GM19395 (cell line): ENCODE results near the gene GSG1.
"Not testable (repeated sequence)": the region's sequence is repeated elsewhere in the genome, so short reads cannot be mapped to it uniquely, and the experiment has no call there.

Experiments
- ATAC-seq: cut with Tn5 transposase; IDR thresholded peaks from one replicate; pipeline ENCODE4 v1.9.1; 2021; ENCODE audit warnings: mild to moderate bottlenecking, moderate library complexity; ENCODE audit not compliant: unreplicated experiment

Gene GSG1

DNA sequence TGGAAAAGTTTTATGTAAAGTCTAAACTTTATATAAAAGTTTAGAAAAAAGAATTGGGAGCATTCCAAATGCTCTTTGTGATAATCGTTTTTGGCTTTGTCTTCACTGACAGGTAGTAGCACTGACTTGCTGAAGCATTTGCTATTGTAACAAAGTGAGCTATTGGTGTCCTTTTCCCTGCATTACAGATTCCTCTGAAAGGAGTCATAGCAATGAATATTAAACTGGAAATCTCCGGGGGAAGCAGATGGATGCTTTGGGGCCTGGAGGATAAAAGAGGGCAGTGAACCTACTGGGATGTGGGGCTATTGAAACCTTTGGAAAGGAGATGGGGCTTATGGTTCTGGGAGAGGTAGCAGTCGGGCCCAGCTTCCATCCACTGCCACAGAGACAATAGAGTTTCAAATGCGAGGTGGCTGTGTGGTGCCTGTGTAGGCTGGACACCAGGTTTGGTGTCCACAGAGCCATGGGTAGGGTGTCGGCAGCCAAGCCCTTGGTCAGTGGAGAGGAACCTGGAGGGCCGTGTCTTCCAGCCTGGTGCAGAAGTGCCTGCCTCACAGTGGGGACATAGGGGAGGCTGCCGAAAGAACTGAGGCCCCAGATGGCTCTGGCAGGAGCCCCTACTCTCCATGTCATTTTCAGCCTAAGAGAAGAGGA lies 10.1 kb downstream of the GSG1 start:
- no peak for ATAC-seq

GRCh38 chr12:13091832-13092231 lies 11.6 kb downstream of the GSG1 start:
- no peak for ATAC-seq

GRCh38 chr12:13090054-13090453 lies 13.4 kb downstream of the GSG1 start:
- peak; percentile 54 for ATAC-seq

- ATAC-seq = no peak
These were observed 15.0 kb downstream of the GSG1 start for GRCh38 chr12:13088496-13088895.

DNA sequence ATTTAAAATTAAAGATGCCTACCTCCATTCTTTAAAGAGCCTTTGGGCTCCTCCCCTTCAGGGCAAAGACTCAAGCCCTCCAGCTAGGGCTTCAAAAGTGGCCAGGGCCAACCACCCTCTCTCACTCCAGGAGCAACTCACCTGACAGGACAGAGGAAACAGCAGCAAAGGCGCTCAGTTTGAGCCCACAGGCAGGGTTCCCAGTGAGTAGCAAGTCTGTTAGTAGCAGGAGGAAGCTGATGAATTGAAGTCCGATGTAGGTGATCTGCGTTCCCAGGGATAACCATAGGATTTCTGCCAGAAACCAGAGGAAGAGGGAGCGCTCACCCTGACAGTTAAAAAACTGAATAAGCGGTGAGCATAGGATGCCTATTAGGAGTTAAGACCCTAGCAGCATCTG lies 15.7 kb downstream of the GSG1 start:
- ATAC-seq = no peak

DNA sequence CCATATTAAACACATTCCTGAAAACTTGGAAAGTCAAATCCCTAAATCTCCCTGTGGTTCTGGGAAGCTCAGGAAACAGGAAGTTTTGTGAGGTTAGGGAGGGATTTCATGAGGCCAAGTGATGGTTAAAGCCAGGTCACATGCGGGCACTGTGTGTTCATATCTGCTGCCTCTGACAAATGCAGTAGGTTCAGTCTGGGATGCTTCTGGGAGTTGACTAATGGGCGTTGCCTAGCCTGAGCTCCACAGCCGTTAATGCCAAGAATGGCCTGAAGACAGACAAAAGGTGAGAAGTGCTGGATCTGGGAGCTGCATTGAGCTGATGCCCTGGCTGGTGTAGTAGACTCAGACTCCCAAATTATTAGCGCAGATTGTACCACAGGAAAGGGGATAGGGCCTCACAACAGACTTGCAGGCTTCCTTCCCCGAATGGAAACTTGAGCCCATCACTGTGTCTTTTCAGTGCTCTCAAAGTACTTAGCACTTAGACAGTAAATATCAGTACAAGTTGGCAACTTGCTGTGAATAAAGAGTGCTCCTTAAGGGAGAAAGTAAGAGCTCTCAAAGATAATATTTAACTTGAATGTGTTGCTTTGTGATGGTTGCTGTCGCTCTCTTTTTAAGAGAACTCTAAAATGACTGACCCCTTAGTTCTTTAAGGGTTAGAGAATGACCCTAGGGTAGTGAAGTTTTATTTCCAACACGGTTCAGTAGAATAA lies 17.3 kb downstream of the GSG1 start:
- ATAC-seq = no peak

- ATAC-seq = no peak
These were observed 18.4 kb downstream of the GSG1 start for GRCh38 chr12:13084898-13085640.

DNA sequence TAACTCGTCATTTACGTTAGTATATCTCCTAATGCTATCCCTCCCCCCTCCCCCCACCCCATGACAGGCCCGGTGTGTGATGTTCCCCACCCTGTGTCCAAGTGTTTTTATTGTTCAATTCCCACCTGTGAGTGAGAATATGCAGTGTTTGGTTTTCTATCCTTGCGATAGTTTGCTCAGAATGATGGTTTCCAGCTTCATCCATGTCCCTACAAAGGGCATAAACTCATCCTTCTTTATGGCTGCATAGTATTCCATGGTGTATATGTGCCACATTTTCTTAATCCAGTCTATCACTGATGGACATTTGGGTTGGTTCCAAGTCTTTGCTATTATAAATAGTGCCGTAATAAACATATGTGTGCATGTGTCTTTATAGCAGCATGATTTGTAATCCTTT lies 19.8 kb downstream of the GSG1 start:
- not testable (repeated sequence) for ATAC-seq

GRCh38 chr12:13082861-13083260 lies 20.6 kb downstream of the GSG1 start:
- no peak for ATAC-seq

GRCh38 chr12:13080266-13080665 lies 23.2 kb downstream of the GSG1 start:
- no peak for ATAC-seq

GRCh38 chr12:13079440-13079906 lies 24.0 kb downstream of the GSG1 start:
- ATAC-seq = no peak

DNA sequence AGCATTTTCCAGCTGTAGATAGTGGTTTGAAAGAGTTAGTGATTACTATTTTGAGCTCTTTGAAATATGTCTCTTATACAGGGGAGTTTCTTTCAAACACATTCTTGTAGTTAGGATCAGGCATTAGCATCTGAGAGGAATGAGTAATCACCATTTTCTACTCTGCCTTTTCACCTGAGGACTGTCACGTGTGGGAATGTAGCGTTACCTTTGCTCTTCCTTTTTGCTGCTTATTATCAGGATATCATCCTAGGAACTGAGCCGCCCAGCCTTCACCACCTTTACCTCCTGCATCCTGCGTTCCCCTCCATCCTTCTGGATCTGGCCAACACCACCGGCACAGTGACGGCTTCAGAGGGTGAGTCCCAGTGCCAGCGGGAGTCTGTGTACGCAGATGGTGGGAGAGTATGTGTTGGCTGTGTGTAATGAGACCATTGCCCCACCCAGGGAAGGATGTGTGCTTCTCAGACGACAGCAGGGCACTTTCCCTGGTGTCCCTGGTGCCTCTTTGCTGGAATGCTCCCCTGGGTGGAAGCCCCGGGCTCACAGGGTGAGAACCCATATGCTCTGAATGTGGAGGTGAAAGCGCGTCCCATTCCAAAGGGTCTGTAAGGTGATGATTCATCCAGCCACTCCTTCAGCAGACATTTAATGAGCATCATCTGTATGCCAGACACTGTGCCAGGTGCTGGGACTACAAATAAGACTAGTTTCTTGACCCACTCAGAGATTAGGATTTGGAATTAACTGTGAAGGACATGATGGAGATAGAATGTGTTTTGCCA lies 27.5 kb downstream of the GSG1 start:
- no peak for ATAC-seq

DNA sequence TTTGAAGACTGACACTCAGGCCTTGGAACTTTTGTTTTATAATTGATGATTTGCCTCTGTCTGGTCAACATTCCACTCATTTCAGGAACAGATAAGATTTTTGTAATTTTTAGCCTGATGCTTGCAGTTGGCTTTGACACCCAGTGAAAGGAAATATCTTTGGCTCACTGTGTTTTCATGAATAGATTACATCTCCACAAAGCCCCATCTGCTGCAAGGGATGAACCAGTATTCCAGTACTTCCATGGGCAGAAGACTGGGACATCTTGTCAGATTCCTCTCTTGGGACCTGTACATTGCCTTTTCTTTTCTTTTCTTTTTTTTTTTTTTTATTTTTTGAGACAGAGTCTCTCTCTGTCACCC lies 28.4 kb downstream of the GSG1 start:
- ATAC-seq = no peak

DNA sequence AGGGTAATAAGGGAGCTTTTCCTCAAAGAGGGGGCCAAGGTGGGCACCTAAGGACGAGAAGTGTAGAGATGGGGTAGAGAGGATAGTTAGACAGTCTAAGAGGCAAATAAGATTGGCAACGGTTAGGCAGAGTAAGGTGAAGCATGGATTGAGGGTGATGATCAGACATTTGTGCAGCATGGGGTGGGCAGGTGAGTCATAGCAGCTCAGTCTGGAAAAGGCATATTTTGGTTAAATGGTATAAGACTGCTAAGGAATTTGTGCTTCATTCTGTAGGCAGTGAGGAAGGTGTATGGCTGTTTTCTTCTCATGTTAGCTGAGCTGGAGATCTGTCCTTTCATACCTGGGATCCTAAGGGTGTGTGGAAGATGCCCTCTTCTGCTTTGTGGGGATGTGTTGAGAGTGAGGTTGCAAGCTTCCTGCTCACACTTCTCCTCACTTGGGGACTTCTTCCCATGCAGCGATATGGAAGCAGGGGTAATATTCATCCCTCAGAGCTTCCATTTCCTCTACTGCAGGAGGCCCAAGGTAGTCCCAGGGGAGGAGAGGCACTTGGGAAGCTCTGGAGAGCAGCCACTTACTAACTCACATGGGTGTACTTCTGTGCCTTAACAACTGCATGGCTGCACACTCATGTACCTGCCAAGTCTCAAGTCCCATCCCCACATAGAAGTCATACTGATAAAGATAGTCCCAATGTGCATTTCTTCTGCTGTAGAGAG lies 28.9 kb downstream of the GSG1 start:
- no peak for ATAC-seq

- ATAC-seq = no peak
These were observed 30.3 kb downstream of the GSG1 start for GRCh38 chr12:13073173-13073572.

GRCh38 chr12:13071305-13072280 lies 31.9 kb downstream of the GSG1 start:
- no peak for ATAC-seq

GRCh38 chr12:13069380-13069779 lies 34.1 kb downstream of the GSG1 start:
- ATAC-seq = no peak

DNA sequence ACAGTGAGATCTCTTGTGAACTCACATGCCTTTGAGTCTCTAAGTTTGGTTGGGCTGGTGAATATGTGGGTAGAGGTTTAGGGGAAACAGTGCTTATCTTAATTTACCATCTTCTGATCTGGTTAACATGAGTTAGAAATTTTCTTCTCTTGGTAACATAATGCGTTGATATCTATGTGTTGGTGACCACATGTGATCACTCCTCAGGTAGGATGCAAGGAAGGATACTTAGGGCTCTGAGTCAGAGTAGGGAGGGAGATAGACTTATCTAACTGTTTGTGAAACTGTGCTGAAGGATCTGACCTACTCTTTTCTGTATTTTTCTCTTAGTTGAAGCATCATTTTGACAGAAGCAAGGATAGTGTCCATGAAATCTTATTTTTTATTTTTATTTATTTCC lies 36.1 kb downstream of the GSG1 start:
- no peak for ATAC-seq

GRCh38 chr12:13066459-13066858 lies 37.0 kb downstream of the GSG1 start:
- ATAC-seq = no peak
